Panc1 (cell line): ENCODE measurements around the gene APOB. TPM values are rescaled to one million over a fixed set of nuclear protein-coding genes. Genes with fewer than 3 reads are reported as not detected.

Experiments used
- ATAC-seq: fragments of 200-7000 bp; cut with Tn5 transposase; 2 replicates; pipeline ENCODE4 v1.9.1; 2020; ENCODE audit warnings: mild to moderate bottlenecking, moderate library complexity
- BruUV-seq: library from RNA; stranded (reverse); fragments of 400-500 nt; replicated peaks from 2 replicates; lab custom pipeline; 2021; lab: Mats Ljungman, UMichigan
- CTCF ChIA-PET: fragments of 300-600 bp; sonication (Branson Sonifier 250); formaldehyde crosslinking; loops from one replicate; lab custom pipeline; 2022; ENCODE audit warnings: antibody characterized with exemption; lab: Charles Lee
- POLR2A ChIA-PET: fragments of 300-600 bp; sonication (Branson Sonifier 250); formaldehyde crosslinking; loops from one replicate; lab custom pipeline; 2022; ENCODE audit warnings: antibody characterized with exemption; lab: Charles Lee
- DNase-seq: peaks from one replicate; pipeline ENCODE4 v3.0.0-alpha.2; 2010; ENCODE audit warnings: low read depth, low spot score
- H3K27ac ChIP-seq: 2 replicates; pipeline ENCODE4 v1.5.1; 2011; ENCODE audit warnings: mild to moderate bottlenecking, low read length, inconsistent platforms
- H3K27me3 ChIP-seq: fragments of 200-500 bp; sonication (Bioruptor generic); 2 replicates; pipeline ENCODE4 v1.6.0; 2014; ENCODE audit warnings: low read length, inconsistent platforms; ENCODE audit not compliant: control insufficient read depth, insufficient read depth
- H3K36me3 ChIP-seq: fragments of 200-500 bp; sonication (Bioruptor generic); 2 replicates; pipeline ENCODE4 v1.5.1; 2014; ENCODE audit warnings: inconsistent platforms, mild to moderate bottlenecking, low read length, moderate library complexity; ENCODE audit not compliant: control insufficient read depth, insufficient read depth
- H3K4me1 ChIP-seq: 2 replicates; pipeline ENCODE4 v1.5.1; 2011; ENCODE audit warnings: inconsistent platforms, mild to moderate bottlenecking, low read length, moderate library complexity; ENCODE audit not compliant: control insufficient read depth, insufficient read depth
- H3K4me3 ChIP-seq, 2 experiments: 2 replicates each; pipeline ENCODE4 v1.5.1; 2011 to 2012; ENCODE audit warnings: low read depth in 2 of 2, low read length in 2 of 2, mild to moderate bottlenecking in 2 of 2, inconsistent platforms in 1 of 2, moderate library complexity in 1 of 2
- H3K9me3 ChIP-seq: fragments of 200-500 bp; sonication (Bioruptor generic); 2 replicates; pipeline ENCODE4 v1.5.1; 2014; ENCODE audit warnings: low read depth, mild to moderate bottlenecking, inconsistent platforms, low read length, moderate library complexity; ENCODE audit not compliant: control insufficient read depth, insufficient read depth
- POLR2AphosphoS5 ChIP-seq: IDR thresholded peaks from 2 replicates; pipeline ENCODE4 v1.6.1; 2012; ENCODE audit warnings: mild to moderate bottlenecking, low read depth, low read length, moderate library complexity
- SIN3A ChIP-seq: IDR thresholded peaks from 2 replicates; pipeline ENCODE4 v1.6.1; 2012; ENCODE audit warnings: low read depth, mild to moderate bottlenecking, low read length, moderate library complexity, borderline replicate concordance; ENCODE audit not compliant: insufficient read depth
- TCF7L2 ChIP-seq: IDR thresholded peaks from 2 replicates; pipeline ENCODE4 v1.6.1; 2011; ENCODE audit warnings: mild to moderate bottlenecking, low read depth, low read length, inconsistent platforms
- in situ Hi-C: cut with HindIII; loops from 2 replicates; pipeline ENCODE4 v1.10.0; 2016; ENCODE audit warnings: low sequenced_read_pairs, low pct_unique_long_range_greater_than_20kb
- intact Hi-C: fragments of 100-400 bp; cut with micrococcal nuclease; formaldehyde crosslinking; loops from one replicate; pipeline ENCODE4 v1.10.0; 2022; ENCODE audit not compliant: unreplicated experiment
- total RNA-seq: library from RNA; stranded (reverse); gene quantifications from one replicate; pipeline ENCODE4 v1.2.1, GENCODE V29; 2021; ENCODE audit not compliant: unreplicated experiment
- TF ChIP-seq, protein P1 (sequence below): fragments of 450-650 bp; IDR thresholded peaks from 2 replicates; pipeline ENCODE4 v1.5.1; 2017; ENCODE audit warnings: mild to moderate bottlenecking
- TF ChIP-seq, protein P2 (sequence below), 2 experiments: IDR thresholded peaks; 2 replicates each; pipeline ENCODE4 v1.6.1; 2011 to 2012; ENCODE audit warnings: low read depth in 2 of 2, control low read depth in 1 of 2, low read length in 1 of 2, mild to moderate bottlenecking in 1 of 2, moderate library complexity in 1 of 2; ENCODE audit not compliant: insufficient read depth in 1 of 2

Gene APOB
- total RNA-seq, 1 experiment from 2014 or later, result 1.2 TPM

DNA sequence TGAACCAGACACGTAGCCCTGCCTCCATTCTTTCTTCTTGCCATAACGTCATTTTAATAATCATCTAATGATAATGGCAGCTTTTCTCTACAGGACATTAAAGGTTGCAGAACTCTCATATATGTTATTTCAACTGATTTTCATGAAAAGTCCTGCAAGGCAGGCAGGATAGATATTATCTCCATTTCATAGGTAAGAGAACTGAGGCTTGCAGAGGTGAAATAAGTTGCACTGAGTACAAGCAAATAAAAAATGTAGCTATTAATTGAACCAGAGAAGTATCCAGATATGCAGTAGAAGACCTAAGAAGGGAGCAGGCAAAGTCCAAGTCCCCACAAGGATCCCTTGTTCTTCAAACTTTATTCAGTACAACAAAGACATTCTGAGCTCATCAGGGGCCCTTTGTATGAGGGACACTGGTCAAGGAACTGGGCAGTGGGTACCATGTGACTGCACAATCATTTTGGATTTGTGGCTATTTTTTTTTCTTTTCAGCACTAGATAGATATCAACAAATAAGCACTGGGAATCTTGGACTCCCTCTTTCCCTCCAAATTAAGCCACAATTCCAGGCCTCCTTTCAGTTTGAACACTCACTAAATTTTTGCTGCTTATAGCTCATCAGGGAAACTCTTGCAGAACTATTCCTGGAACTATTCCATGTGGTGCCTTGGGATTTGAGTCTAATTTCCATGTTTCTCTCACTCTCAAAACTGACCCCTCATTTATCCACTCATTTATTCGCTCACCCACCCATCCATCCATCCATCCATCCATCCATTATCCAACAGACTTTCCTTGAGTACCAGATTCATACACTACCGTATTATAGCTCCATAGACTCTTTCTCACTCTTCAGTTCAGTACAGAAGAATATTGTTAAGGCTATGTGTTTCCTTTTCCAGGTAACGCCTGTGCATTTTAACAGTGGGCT lies 44.6 kb downstream of the APOB start:
- no peak overlapping the region for H3K4me3 ChIP-seq
- H3K4me1 ChIP-seq, result no peaks in the 10 kb centered on the region
- ChIA-PET POLR2A (no interaction called here), CTCF (no interaction called here)
- ATAC-seq, result no peak
- intact Hi-C loops (no loop called here), in situ Hi-C loops (no loop called here)
- no TSS peak for BruUV-seq
- H3K27ac ChIP-seq, result no peak overlapping the region
- DNase-seq, result no peak
- TF ChIP-seq POLR2AphosphoS5 (no peak), SIN3A (no peak), TCF7L2 (no peak)
- TF ChIP-seq, protein P1, sequence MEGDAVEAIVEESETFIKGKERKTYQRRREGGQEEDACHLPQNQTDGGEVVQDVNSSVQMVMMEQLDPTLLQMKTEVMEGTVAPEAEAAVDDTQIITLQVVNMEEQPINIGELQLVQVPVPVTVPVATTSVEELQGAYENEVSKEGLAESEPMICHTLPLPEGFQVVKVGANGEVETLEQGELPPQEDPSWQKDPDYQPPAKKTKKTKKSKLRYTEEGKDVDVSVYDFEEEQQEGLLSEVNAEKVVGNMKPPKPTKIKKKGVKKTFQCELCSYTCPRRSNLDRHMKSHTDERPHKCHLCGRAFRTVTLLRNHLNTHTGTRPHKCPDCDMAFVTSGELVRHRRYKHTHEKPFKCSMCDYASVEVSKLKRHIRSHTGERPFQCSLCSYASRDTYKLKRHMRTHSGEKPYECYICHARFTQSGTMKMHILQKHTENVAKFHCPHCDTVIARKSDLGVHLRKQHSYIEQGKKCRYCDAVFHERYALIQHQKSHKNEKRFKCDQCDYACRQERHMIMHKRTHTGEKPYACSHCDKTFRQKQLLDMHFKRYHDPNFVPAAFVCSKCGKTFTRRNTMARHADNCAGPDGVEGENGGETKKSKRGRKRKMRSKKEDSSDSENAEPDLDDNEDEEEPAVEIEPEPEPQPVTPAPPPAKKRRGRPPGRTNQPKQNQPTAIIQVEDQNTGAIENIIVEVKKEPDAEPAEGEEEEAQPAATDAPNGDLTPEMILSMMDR, result no peak
- TF ChIP-seq, protein P2, sequence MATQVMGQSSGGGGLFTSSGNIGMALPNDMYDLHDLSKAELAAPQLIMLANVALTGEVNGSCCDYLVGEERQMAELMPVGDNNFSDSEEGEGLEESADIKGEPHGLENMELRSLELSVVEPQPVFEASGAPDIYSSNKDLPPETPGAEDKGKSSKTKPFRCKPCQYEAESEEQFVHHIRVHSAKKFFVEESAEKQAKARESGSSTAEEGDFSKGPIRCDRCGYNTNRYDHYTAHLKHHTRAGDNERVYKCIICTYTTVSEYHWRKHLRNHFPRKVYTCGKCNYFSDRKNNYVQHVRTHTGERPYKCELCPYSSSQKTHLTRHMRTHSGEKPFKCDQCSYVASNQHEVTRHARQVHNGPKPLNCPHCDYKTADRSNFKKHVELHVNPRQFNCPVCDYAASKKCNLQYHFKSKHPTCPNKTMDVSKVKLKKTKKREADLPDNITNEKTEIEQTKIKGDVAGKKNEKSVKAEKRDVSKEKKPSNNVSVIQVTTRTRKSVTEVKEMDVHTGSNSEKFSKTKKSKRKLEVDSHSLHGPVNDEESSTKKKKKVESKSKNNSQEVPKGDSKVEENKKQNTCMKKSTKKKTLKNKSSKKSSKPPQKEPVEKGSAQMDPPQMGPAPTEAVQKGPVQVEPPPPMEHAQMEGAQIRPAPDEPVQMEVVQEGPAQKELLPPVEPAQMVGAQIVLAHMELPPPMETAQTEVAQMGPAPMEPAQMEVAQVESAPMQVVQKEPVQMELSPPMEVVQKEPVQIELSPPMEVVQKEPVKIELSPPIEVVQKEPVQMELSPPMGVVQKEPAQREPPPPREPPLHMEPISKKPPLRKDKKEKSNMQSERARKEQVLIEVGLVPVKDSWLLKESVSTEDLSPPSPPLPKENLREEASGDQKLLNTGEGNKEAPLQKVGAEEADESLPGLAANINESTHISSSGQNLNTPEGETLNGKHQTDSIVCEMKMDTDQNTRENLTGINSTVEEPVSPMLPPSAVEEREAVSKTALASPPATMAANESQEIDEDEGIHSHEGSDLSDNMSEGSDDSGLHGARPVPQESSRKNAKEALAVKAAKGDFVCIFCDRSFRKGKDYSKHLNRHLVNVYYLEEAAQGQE (IDR thresholded peaks at IDR 0.05; ENCODE audit: insufficient read depth in 1 of 2, low read depth in 2 of 2, low read length in 1 of 2), result no peak
- H3K27me3 ChIP-seq, result no peaks in the 10 kb centered on the region; the same call in 1 of the 2 replicates
- no peaks in the 10 kb centered on the region for H3K36me3 ChIP-seq
- no peaks in the 10 kb centered on the region for H3K9me3 ChIP-seq

DNA sequence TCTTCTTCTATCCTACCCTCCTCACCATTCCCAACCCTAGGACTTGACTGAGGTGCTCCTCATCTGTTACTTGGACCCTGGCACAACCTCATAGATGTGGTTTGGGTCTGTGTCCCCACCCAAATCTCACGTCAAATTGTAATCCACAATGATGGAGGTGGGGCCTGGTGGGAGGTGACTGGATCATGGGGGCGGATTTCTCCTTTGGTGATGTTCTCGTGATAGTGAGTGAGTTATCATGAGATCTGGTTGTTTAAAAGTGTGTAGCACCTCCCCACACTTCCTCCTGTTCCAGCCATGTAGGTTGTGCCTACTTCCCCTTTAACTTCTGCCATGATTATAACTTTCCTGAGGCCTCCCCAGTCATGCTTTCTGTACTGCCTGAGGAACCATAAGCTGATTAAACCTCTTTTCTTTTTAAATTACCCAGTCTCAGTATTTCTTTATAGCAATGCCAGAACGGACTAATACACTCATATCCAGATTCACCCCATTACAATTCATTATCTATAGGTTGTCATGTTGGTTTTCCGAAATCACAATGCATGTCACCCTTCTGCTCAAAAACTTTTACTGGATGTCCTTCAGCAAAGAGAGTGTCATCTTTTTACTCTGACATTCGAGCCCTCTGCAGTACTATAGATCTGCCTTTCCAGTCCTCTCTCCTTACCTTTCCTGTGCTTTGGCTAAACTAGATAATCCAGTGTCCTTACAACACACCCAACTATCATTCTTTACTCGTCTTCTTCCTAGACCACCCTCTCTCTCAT lies 45.7 kb downstream of the APOB start:
- Histone ChIP-seq H3K4me1 (no peaks in the 10 kb centered on the region), H3K4me3 (no peak overlapping the region), H3K27ac (no peak overlapping the region), H3K9me3 (no peaks in the 10 kb centered on the region), H3K27me3 (no peaks in the 10 kb centered on the region; the same call in 1 of the 2 replicates), H3K36me3 (no peaks in the 10 kb centered on the region)
- DNase-seq (no peak), ATAC-seq (no peak)
- in situ Hi-C loops (no loop called here), intact Hi-C loops (no loop called here)
- TF ChIP-seq, protein P1, result no peak
- TF ChIP-seq, protein P2 (IDR thresholded peaks at IDR 0.05; ENCODE audit: insufficient read depth in 1 of 2, low read depth in 2 of 2, low read length in 1 of 2), result no peak
- ChIA-PET CTCF (no interaction called here), POLR2A (no interaction called here)
- no TSS peak for BruUV-seq
